ENCODE measurements around the gene PI4KA. TPM values are rescaled to one million over a fixed set of nuclear protein-coding genes. Genes with fewer than 3 reads are reported as not detected.
"Not testable (repeated sequence)": the region's sequence is repeated elsewhere in the genome, so short reads cannot be mapped to it uniquely, and the experiment has no call there.

Gene PI4KA
- total RNA-seq, 1 experiment from 2014 or later: 40.0 TPM

GRCh38 chr22:20847318-20847822 lies 11.2 kb downstream of the PI4KA start:
- DNase-seq (ENCODE audit: low read depth): no peak

DNA sequence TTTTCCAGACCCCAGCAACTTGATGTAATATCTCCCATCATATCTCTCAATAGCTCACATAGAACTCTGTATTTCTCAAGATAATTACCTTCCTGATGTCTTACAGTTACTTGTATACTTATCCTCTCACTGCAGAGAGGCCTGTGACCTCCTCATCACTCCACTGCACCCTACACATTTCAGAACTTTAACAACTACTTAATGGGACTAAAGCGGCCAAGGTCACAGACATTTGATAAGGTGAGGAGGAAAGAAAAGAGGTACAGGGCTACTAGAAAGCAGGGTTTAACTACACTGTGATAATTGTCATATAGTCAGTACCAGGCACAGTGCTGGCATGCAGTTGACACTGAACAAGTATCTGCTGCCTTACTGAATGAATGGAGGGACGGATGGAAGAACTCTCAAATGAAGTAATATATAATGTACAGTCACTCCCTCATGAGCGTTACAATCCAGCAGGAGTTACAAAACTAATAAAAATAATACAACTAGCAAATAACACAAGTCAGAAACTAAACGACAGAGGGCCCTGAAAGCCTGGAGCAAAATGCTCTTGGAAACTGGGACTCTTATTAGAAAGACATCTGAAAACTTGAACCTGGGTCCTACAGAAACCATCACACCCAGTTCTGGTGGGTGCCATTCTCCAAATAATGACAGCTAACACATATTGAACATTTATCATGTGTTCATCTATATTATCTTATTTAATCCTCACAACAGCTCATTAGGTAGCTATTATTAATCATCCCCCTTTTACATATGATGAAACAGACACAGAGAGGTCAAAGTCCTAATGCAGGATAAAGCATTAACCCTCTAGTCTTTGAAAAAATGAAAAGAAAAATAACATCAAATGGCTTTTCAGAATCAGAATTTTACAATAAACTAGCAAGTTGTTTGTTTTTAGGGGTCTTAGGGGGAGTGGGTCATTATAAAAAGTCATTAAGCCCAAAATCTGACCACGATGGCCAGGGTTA lies 14.3 kb downstream of the PI4KA start:
- no peak for DNase-seq (ENCODE audit: low read depth)

DNA sequence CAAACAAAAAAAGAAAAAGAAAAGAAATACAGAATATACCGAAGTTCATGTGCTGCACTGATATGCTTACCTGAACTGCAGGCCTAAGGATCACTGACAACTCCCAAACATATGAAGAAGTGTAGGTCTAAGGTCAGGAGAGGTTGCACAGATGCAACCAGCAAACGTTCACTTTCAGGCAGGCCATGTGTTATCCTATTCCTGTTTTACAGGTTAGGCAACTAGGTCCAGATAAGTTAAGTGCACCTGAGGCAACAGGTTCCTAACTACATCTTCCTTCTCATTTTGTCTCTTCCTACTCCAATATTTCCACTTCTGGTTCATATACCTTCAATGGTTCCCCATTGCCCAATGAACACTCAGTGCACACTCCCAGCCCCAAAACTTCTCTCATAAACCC lies 15.1 kb downstream of the PI4KA start:
- no peak for DNase-seq (ENCODE audit: low read depth)

- DNase-seq (ENCODE audit: low read depth): no peak
Measured at GRCh38 chr22:20840646-20841371, 17.8 kb downstream of the PI4KA start.

DNA sequence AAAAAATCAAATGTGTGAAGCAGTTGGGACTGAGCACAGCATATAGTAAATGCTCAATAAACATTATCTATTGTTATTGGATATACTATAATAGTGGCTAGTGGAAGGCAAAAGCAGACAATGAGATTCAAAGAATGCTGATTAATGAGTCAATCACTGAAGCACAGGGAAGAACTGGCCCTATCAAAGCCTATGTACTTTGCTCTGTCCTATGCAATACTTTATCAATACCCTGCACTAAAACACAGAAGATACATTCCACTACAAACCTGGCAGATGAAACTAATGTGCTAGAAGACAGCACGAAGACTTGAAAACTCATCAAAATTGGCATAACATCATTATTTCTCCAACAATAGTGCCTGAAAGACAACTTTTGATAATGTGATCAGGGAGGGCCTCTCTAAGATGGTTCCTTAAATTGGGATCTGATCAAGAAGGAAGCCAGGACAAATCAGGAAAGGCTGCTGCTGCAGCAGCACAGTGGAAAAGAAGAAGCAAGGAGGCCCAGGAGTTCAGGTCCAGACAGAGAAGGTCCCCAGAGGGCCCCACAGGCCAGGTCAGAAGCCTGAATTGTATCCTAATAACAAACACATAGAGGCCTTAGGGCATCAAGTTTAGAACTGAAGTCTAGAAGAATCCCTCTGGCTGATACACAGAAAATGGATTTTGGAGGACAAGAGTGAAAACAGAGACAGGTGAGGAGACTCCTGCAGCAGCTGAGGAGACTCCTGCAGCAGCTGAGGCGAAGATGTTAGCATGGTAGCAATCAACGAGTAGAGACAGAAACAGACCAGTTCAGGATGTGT lies 18.6 kb downstream of the PI4KA start:
- DNase-seq (ENCODE audit: low read depth): no peak

- not testable (repeated sequence) for DNase-seq (ENCODE audit: low read depth)
Measured at GRCh38 chr22:20839354-20839753, 19.3 kb downstream of the PI4KA start.

- DNase-seq (ENCODE audit: low read depth): no peak
Measured at GRCh38 chr22:20836987-20837823, 21.4 kb downstream of the PI4KA start.

GRCh38 chr22:20834725-20835124 lies 23.9 kb downstream of the PI4KA start:
- DNase-seq (ENCODE audit: low read depth): no peak

- no peak for DNase-seq (ENCODE audit: low read depth)
Measured at GRCh38 chr22:20834206-20834605, 24.4 kb downstream of the PI4KA start.

DNA sequence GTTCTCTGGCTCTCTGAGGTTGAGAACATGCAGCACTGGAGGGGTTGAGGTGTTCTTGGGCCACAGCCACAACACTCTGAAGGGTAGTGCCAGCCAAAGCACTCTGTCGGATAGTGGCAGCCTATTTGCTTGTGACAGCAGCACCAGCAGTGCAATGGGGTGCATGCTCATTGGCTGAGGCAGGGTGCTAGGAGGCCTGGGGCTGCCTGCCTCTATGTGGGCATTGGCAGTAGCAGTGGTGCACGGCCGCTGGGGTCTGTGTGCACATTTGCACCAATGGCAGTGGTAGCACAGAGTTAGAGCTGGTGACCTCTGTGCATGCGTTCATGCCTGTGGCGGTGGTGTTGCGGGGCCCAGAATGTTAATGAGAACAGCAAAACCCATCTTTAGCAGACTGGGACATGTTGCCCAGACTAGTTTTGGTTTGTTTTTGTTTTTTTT lies 25.4 kb downstream of the PI4KA start:
- no peak for DNase-seq (ENCODE audit: low read depth)

- DNase-seq (ENCODE audit: low read depth): no peak
Measured at GRCh38 chr22:20829491-20830134, 29.0 kb downstream of the PI4KA start.

- not testable (repeated sequence) for DNase-seq (ENCODE audit: low read depth)
Measured at GRCh38 chr22:20826373-20827152, 32.0 kb downstream of the PI4KA start.

DNA sequence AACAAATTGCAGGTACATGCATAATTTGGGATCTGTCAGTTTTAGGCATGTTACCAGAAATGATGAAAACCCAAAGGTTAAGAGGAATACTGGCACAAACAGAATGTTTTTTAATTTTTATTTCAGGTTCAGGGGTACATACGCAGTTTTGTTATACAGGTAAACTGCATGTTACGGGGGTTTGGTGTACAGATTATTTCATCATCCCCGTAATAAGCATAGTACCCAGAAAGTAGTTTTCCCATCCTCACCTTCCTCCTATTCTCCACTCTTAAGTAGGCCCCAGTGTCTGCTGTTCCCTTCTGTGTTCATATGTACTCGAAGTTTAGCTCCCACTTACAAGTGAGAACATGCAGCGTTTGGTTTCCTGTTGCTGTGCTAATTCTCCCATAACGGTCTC lies 33.0 kb downstream of the PI4KA start:
- DNase-seq (ENCODE audit: low read depth): no peak

GRCh38 chr22:20825216-20825615 lies 33.4 kb downstream of the PI4KA start:
- not testable (repeated sequence) for DNase-seq (ENCODE audit: low read depth)

DNA sequence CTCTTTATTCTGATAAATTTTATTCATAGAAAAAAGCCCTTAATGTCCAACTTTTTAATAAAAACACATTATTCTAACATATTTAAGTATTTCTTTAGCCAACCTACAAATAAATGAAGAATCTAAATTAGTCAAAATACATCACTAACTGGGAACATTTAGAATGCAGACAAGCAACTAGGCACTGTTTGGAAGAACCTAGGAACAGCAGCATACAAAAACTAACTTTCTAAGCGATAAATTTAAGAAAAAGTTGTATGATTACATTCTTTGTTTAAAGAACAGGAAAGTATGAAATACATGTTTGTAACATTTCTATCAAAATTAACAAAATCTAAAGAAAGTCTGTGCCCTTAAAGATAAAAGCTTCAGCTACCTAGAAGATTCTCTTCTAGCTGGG lies 35.3 kb downstream of the PI4KA start:
- no peak for DNase-seq (ENCODE audit: low read depth)

- DNase-seq (ENCODE audit: low read depth): no peak
Measured at GRCh38 chr22:20822240-20822639, 36.4 kb downstream of the PI4KA start.

- DNase-seq (ENCODE audit: low read depth): not testable (repeated sequence)
Measured at GRCh38 chr22:20821717-20822239, 36.8 kb downstream of the PI4KA start.

DNA sequence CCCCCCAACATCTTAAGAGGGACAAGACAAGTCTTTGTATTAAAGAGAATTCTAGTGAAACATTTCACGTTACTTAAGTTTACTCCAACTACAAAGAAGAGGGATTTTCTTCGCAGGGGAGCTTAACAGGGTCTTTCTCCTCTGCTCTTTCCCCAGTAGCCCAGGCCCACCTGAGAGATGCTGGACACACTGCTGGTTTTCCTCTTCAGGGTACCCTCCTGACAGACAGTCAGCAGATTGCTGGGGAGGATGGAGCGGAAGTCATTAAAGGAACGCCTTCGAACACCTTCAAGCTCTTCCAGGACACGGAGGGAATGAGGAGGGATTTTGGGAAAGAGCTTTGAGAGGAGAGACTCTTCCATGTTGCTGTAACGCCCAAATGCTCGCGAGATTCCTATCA lies 39.1 kb downstream of the PI4KA start:
- DNase-seq (ENCODE audit: low read depth): no peak

DNA sequence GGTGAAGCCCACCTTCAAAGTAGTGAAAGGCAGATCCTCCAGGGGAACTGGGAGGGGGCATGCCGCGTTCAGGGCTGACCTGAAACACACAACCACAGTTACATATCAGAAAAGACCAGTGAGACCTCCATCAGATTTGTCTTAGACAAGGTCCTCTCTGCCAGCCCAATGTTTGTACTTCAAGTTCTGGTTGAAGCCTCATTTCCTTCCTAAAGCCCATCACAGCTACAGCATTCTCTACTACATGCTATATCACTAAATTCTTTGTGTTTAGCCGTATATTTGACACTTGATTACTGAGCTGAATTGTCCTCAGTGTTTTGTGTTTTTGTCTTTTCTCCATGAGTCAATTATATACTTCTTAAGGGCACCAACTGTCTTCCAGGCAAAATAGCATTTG lies 40.1 kb downstream of the PI4KA start:
- no peak for DNase-seq (ENCODE audit: low read depth)

All from LHCN-M2 (cell line).